Lung (tissue), 12 donors: ENCODE results near the gene ADNP2. TPM values are rescaled to one million over a fixed set of nuclear protein-coding genes. Genes with fewer than 3 reads are reported as not detected.

Experiments used
- ATAC-seq: fragments of 200-7000 bp; cut with Tn5 transposase; one replicate; pipeline ENCODE4 v1.9.1; 2020; ENCODE audit warnings: moderate number of reproducible peaks; ENCODE audit not compliant: insufficient read depth, low FRiP score
- DNase-seq, 3 donors: peaks; one replicate each; pipeline ENCODE4 v3.0.0-alpha.2; 2013 to 2017
- H3K27ac ChIP-seq, 2 donors: one replicate each; pipeline ENCODE4 v1.5.1; 2013; ENCODE audit warnings: mild to moderate bottlenecking in 2 of 2, moderate library complexity in 2 of 2, control low read depth in 1 of 2, inconsistent platforms in 1 of 2, low read depth in 1 of 2, low read length in 1 of 2
- H3K27me3 ChIP-seq, 3 donors: one replicate each; pipeline ENCODE4 v1.5.1; 2013; ENCODE audit warnings: low read length in 2 of 3; ENCODE audit not compliant: control insufficient read depth in 3 of 3, insufficient read depth in 3 of 3
- H3K36me3 ChIP-seq, 4 donors: one replicate each; pipeline ENCODE4 v1.5.1; 2013; ENCODE audit warnings: low read length in 4 of 4, mild to moderate bottlenecking in 1 of 4, moderate library complexity in 1 of 4; ENCODE audit not compliant: control insufficient read depth in 4 of 4, insufficient read depth in 4 of 4
- H3K4me1 ChIP-seq, 5 donors: one replicate each; pipeline ENCODE4 v1.5.1; 2013; ENCODE audit warnings: low read length in 5 of 5, mild to moderate bottlenecking in 2 of 5, moderate library complexity in 1 of 5; ENCODE audit not compliant: control insufficient read depth in 5 of 5, insufficient read depth in 5 of 5
- H3K4me3 ChIP-seq: one replicate; pipeline ENCODE4 v1.5.1; 2013; ENCODE audit warnings: mild to moderate bottlenecking, control low read depth, moderate library complexity
- H3K9ac ChIP-seq, 2 donors: one replicate each; pipeline ENCODE4 v1.5.1; 2013; ENCODE audit warnings: low read length in 2 of 2, control low read depth in 1 of 2; ENCODE audit not compliant: insufficient read depth in 1 of 2
- H3K9me3 ChIP-seq, 4 donors: one replicate each; pipeline ENCODE4 v1.5.1; 2013; ENCODE audit warnings: low read length in 3 of 4, mild to moderate bottlenecking in 1 of 4, moderate library complexity in 1 of 4; ENCODE audit not compliant: control insufficient read depth in 4 of 4, insufficient read depth in 3 of 4
- CTCF ChIP-seq: IDR thresholded peaks from 2 replicates; pipeline ENCODE4 v1.5.1; 2012; ENCODE audit warnings: mild to moderate bottlenecking; ENCODE audit errors: control extremely low read depth, extremely low read depth
- WGBS, 2 donors: extraction: QIAGEN DNeasy Blood & Tissue Kit; methylation state at CpG; one replicate each; pipeline ENCODE4 v1.1.7; 2013; 5-methylcytosine and 5-hydroxymethylcytosine counted together
- polyA plus RNA-seq, 2 donors: library from polyadenylated mRNA; stranded (reverse); fragments of 200-250 nt; gene quantifications; one replicate each; pipeline ENCODE4 v1.2.1, GENCODE V29; 2013
- total RNA-seq, 2 donors: library from RNA; depleted of rRNA in 1 of 2; stranded (reverse); fragments of >200 nt in 1 of 2; gene quantifications; one replicate each; pipeline ENCODE4 v1.2.1, GENCODE V29; 2014 to 2021
- donor health status: control.
- donor health status: control.
- donor health status: Bipolar disorder and iron deficiency.
- donor health status: healthy.
- donor health status: DM: yes; HTN: yes; CAD: no.

The ADNP2 gene
- total and polyA plus RNA-seq, 4 donors, result 4.9 to 16.3 (median 12.1) TPM

GRCh38 chr18:80148326-80149199 lies 39.5 kb downstream of the ADNP2 start:
- Histone ChIP-seq H3K9me3 (peaks cover 0 to 1% (median 0%) of the 10 kb centered on the region in 4 donors), H3K4me3 (peak overlapping the region; percentile 53), H3K4me1 (peaks cover 0 to 19% (median 0%) of the 10 kb centered on the region in 5 donors), H3K36me3 (no peaks in the 10 kb centered on the region), H3K27ac (peak overlapping the region in 1 of 2 donors; percentile 68), H3K9ac (peak overlapping the region; percentile 3 to 78), H3K27me3 (no peaks in the 10 kb centered on the region)
- TF ChIP-seq CTCF, result no peak
- DNase-seq, result peak in 1 of 3 donors; percentile 30
- ATAC-seq, result no peak
- 49 to 58% methylated on average over 34 of the region's 34 CpGs for WGBS, 2 donors

GRCh38 chr18:80149667-80150066 lies 40.6 kb downstream of the ADNP2 start:
- ATAC-seq, result no peak
- Histone ChIP-seq H3K4me1 (peaks cover 0 to 8% (median 0%) of the 10 kb centered on the region in 5 donors), H3K27ac (no peak overlapping the region), H3K27me3 (no peaks in the 10 kb centered on the region), H3K9ac (no peak overlapping the region), H3K4me3 (no peak overlapping the region), H3K36me3 (no peaks in the 10 kb centered on the region), H3K9me3 (peaks cover 0 to 1% (median 0%) of the 10 kb centered on the region in 4 donors)
- DNase-seq, result no peak
- no peak for TF ChIP-seq CTCF

GRCh38 chr18:80154293-80154692 lies 45.2 kb downstream of the ADNP2 start:
- Histone ChIP-seq H3K27me3 (no peaks in the 10 kb centered on the region), H3K36me3 (peaks cover 0 to 3% (median 0%) of the 10 kb centered on the region in 4 donors), H3K9me3 (no peaks in the 10 kb centered on the region), H3K4me3 (no peak overlapping the region), H3K27ac (no peak overlapping the region), H3K4me1 (no peaks in the 10 kb centered on the region), H3K9ac (no peak overlapping the region)
- 78 to 81% methylated on average over 6 of the region's 6 CpGs for WGBS, 2 donors
- no peak for ATAC-seq
- DNase-seq, result no peak
- TF ChIP-seq CTCF, result peak; percentile 7
